HG03066 (cell line): ENCODE measurements around the gene TMUB2.
"Not testable (repeated sequence)": the region's sequence is repeated elsewhere in the genome, so short reads cannot be mapped to it uniquely, and the experiment has no call there.

Experiments
- ATAC-seq: cut with Tn5 transposase; IDR thresholded peaks from one replicate; pipeline ENCODE4 v1.9.1; 2021; ENCODE audit warnings: low read depth; ENCODE audit not compliant: unreplicated experiment

TMUB2 gene

GRCh38 chr17:44186307-44187130, at the start of gene TMUB2:
Gene TMUB2 (plus strand): TSS chr17:44186972. CDS start chr17:44187709, 737 bp downstream.
- peak; percentile 82 for ATAC-seq

- ATAC-seq, result no peak
These were observed 48.7 kb upstream of the TMUB2 start for GRCh38 chr17:44137891-44138709.

- ATAC-seq, result not testable (repeated sequence)
These were observed 42.9 kb upstream of the TMUB2 start for GRCh38 chr17:44143921-44144320.

- ATAC-seq, result no peak
These were observed 41.6 kb upstream of the TMUB2 start for GRCh38 chr17:44144966-44145739.

- no peak for ATAC-seq
These were observed 40.1 kb upstream of the TMUB2 start for GRCh38 chr17:44146375-44147346.

GRCh38 chr17:44147812-44148211, 39.0 kb upstream of the TMUB2 start:
- ATAC-seq, result no peak

- not testable (repeated sequence) for ATAC-seq
These were observed 37.7 kb upstream of the TMUB2 start for GRCh38 chr17:44149066-44149465.

- ATAC-seq, result no peak
These were observed 36.9 kb upstream of the TMUB2 start for GRCh38 chr17:44149750-44150329.

GRCh38 chr17:44152875-44153274, 33.9 kb upstream of the TMUB2 start:
- no peak for ATAC-seq

- no peak for ATAC-seq
These were observed 31.3 kb upstream of the TMUB2 start for GRCh38 chr17:44155488-44155887.

GRCh38 chr17:44159519-44160210, 27.1 kb upstream of the TMUB2 start:
- no peak for ATAC-seq

- ATAC-seq, result no peak
These were observed 22.3 kb upstream of the TMUB2 start for GRCh38 chr17:44164476-44164875.

GRCh38 chr17:44167181-44167861, 19.5 kb upstream of the TMUB2 start:
- no peak for ATAC-seq

GRCh38 chr17:44170135-44170498, 16.7 kb upstream of the TMUB2 start:
- no peak for ATAC-seq

GRCh38 chr17:44170499-44171201, 16.1 kb upstream of the TMUB2 start, which contains the start of gene ASB16:
Gene ASB16 (plus strand): TSS chr17:44170704. CDS start chr17:44170790, 86 bp downstream.
- ATAC-seq, result no peak

GRCh38 chr17:44171931-44172455, 14.8 kb upstream of the TMUB2 start:
- no peak for ATAC-seq

- no peak for ATAC-seq
These were observed 12.3 kb upstream of the TMUB2 start for GRCh38 chr17:44174427-44174826.
